ENCODE results near the gene GJD4.

GRCh38 chr10:35631404-35631803 is 26.3 kb downstream of the GJD4 start:
- TF ChIP-seq CTCF (conservative IDR thresholded peaks at IDR 0.05 in 1 of 2, IDR thresholded peaks at IDR 0.05 in 1 of 2; ENCODE audit: extremely low read depth in 1 of 2, insufficient read depth in 1 of 2, low read depth in 1 of 2, low read length in 2 of 2) (no peak), EZH2 (IDR thresholded peaks at IDR 0.05; ENCODE audit: borderline replicate concordance, low read length) (no peak)

Data from mammary epithelial cell (primary cell).